GM12891 (cell line): ENCODE results near the gene STH.

Experiments used
- POLR2A ChIP-seq: IDR thresholded peaks from 2 replicates; pipeline ENCODE4 v1.6.1; 2011; ENCODE audit warnings: low read depth, low read length, control low read depth
- POLR2AphosphoS5 ChIP-seq: IDR thresholded peaks from 2 replicates; pipeline ENCODE4 v1.6.1; 2011; ENCODE audit warnings: low read depth, low read length, control low read depth
- POU2F2 ChIP-seq: IDR thresholded peaks from 2 replicates; pipeline ENCODE4 v1.6.1; 2011; ENCODE audit warnings: low read depth, mild to moderate bottlenecking, control low read depth, low read length, moderate library complexity
- TAF1 ChIP-seq: IDR thresholded peaks from 2 replicates; pipeline ENCODE4 v1.6.1; 2011; ENCODE audit warnings: low read depth, low read length, control low read depth

- TF ChIP-seq POLR2AphosphoS5 (no peak), TAF1 (no peak), POLR2A (no peak), POU2F2 (no peak)
These were observed 1.9 kb upstream of the STH start for GRCh38 chr17:45997166-45997565.
